ENCODE data around the gene CYBA. TPM values are rescaled to one million over a fixed set of nuclear protein-coding genes. Genes with fewer than 3 reads are reported as not detected.

CYBA gene
- total and polyA plus RNA-seq, 9 donors = 6.5 to 244 (median 56.6) TPM

DNA sequence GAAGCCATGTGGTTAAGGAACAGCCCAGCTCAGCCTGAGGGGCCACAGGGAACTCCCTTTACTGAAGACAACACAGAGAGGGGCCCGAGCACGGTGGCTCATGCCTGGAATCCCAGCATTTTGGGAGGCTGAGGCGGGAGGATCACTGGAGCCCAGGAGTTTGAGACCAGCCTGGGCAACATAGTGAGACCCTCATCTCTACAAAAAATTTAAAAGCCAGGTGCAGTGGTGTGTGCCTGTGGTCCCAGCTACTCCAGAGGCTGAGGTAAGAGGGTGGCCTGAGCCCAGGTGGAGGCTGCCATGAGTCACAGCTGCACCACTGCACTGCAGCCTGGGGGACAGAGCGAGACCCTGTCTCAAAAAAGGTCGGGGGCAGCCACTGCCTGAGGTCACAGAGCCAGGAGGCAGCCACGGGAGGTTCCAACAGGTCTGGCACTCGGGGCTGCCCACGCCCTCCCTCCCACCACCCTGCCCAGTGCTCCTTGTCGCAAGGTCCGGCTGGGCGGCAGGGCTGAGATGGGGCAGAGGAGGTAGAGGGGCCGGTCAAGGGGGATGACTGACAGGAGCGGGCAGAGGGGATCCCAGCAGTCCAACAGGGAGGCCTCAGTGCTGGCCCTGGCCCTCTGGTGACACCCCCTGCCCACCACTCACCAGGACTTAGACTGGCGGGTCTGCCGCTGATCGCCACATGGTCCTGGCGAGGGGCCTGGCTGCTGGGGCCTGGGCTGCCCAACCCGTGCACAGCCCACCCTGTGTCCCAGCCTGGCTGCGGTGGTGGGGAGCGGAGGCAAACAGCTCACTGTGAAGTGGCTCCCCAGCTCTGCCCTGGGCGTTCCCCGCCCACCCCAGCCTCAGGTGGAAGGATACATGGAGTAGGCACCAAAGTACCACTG, 3.4 kb downstream of the CYBA start:
- Histone ChIP-seq H3K4me1 (ENCODE audit: insufficient read depth) (no peaks in the 10 kb centered on the region), H3K27me3 (no peaks in the 10 kb centered on the region), H3K27ac (no peak overlapping the region), H3K36me3 (no peaks in the 10 kb centered on the region), H3K9me3 (no peaks in the 10 kb centered on the region), H3K4me3 (no peak overlapping the region)
- WGBS, 3 donors = 88 to 91% (median 88%) methylated on average over 21 to 22 of the region's 22 CpGs
- no peak for DNase-seq
- intact Hi-C loops (cut with DNase I) = no loop called here
- TF ChIP-seq POLR2A (IDR thresholded peaks at IDR 0.05) (no peak), EP300 (IDR thresholded peaks at IDR 0.05) (no peak)
- TF ChIP-seq, protein P1, sequence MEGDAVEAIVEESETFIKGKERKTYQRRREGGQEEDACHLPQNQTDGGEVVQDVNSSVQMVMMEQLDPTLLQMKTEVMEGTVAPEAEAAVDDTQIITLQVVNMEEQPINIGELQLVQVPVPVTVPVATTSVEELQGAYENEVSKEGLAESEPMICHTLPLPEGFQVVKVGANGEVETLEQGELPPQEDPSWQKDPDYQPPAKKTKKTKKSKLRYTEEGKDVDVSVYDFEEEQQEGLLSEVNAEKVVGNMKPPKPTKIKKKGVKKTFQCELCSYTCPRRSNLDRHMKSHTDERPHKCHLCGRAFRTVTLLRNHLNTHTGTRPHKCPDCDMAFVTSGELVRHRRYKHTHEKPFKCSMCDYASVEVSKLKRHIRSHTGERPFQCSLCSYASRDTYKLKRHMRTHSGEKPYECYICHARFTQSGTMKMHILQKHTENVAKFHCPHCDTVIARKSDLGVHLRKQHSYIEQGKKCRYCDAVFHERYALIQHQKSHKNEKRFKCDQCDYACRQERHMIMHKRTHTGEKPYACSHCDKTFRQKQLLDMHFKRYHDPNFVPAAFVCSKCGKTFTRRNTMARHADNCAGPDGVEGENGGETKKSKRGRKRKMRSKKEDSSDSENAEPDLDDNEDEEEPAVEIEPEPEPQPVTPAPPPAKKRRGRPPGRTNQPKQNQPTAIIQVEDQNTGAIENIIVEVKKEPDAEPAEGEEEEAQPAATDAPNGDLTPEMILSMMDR (IDR thresholded peaks at IDR 0.05) = no peak

DNA sequence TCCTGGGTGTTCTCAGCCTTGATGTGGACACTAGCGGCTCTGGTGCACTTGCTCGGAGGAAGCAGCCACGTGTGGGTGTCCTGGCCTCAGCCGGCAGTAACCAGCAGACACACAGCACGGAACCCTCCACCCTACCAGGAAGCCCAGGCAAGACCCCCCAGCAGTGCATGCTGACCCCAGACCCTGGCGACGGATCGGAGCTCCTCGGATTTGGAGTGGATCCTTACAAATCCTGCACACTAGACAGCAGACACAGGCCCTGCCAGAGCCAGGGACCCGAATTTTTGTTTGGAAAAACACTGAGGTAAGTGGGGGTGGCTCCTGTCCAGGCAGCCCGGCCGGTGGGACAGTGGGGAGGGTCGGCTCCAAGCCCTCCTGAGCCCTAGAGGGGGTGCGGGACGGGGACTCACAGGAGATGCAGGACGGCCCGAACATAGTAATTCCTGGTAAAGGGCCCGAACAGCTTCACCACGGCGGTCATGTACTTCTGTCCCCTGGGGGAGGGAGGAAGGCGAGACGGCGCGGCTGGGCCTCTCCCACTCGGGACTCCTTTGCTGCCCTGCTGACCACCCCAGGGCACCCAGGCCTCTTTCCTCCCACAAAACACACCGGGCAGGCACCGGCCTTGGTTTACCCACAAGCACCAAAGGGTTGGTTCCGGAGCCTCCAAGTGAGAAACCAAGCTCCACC, 4.4 kb downstream of the CYBA start:
- DNase-seq = no peak

DNA sequence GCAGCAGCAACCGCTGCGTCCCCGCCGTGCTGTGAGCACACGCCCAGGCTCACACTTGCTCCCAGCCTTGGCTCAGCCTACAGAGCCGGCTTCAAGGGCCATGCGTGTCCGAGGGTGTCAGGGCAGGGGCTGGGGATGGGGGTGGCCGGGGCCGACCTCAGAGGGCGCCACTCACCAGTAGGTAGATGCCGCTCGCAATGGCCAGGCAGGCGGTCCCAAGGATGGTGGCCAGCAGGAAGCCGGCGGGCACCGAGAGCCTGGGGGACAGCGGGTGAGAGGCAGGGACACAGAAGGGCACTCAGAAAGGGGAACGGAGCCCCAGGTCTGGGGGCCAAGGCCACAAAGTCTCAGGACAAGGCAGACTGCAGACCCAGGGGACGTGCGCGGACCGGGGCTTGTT, 4.9 kb downstream of the CYBA start:
- Histone ChIP-seq H3K9me3 (no peaks in the 10 kb centered on the region), H3K36me3 (no peaks in the 10 kb centered on the region), H3K27me3 (no peaks in the 10 kb centered on the region), H3K4me1 (ENCODE audit: insufficient read depth) (no peaks in the 10 kb centered on the region), H3K4me3 (no peak overlapping the region), H3K27ac (no peak overlapping the region)
- TF ChIP-seq, protein P1 (IDR thresholded peaks at IDR 0.05) = no peak
- TF ChIP-seq POLR2A (IDR thresholded peaks at IDR 0.05) = no peak
- no peak for TF ChIP-seq EP300 (IDR thresholded peaks at IDR 0.05)
- intact Hi-C loops (cut with DNase I) = no loop called here
- 91 to 92% (median 91%) methylated on average over 23 of the region's 23 CpGs for WGBS, 3 donors
- no peak for DNase-seq

More for the DNA sequence above, 4.4 kb downstream of the CYBA start:
- no peak for TF ChIP-seq POLR2A (IDR thresholded peaks at IDR 0.05)
- Histone ChIP-seq H3K27ac (no peak overlapping the region), H3K36me3 (no peaks in the 10 kb centered on the region), H3K4me3 (no peak overlapping the region), H3K4me1 (ENCODE audit: insufficient read depth) (no peaks in the 10 kb centered on the region), H3K9me3 (no peaks in the 10 kb centered on the region), H3K27me3 (no peaks in the 10 kb centered on the region)
- WGBS, 3 donors = 84 to 87% (median 86%) methylated on average over 26 to 28 of the region's 28 CpGs
- intact Hi-C loops (cut with DNase I) = no loop called here

DNA sequence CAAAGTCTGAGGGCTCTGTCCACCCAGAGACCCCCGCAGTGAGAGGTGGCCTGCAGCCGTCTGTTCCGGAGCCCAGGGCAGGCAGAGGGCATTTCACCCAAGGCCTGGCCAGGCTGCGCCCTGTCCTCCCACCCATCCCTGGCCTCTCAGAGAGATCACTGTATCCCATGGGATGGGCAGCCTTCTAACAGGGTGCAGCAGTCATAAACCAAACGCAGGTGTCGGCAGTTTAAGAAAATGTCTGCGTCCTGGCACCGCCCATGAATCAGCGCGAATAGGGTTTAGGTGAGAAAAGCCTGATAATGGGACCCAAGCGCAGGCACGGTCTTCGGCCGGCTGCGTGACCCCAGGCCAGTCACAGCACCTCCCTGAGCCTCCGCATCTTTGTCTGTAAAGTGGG, 5.4 kb downstream of the CYBA start:
- Histone ChIP-seq H3K9me3 (no peaks in the 10 kb centered on the region), H3K4me3 (no peak overlapping the region), H3K36me3 (no peaks in the 10 kb centered on the region), H3K27ac (no peak overlapping the region), H3K27me3 (no peaks in the 10 kb centered on the region), H3K4me1 (ENCODE audit: insufficient read depth) (no peaks in the 10 kb centered on the region)
- DNase-seq = no peak
- intact Hi-C loops (cut with DNase I) = no loop called here
- WGBS, 3 donors = 93 to 96% (median 93%) methylated on average over 16 of the region's 16 CpGs
- no peak for TF ChIP-seq EP300 (IDR thresholded peaks at IDR 0.05)
- TF ChIP-seq, protein P1 (IDR thresholded peaks at IDR 0.05) = no peak
- TF ChIP-seq POLR2A (IDR thresholded peaks at IDR 0.05) = no peak

DNA sequence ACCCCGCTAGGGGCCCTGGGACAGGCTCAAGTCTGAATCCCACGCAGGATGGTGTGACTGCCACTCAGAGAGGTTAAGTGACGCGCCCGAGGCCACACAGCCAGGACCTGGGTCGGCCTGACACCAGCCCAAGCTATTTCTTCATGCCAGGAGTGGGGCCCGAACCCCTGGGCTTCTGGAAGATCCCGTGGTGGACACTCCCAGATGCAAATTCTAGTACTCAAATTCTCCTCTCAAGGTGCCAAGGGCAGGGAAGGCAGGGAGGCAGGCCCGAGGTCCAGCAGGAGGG, 7.3 kb downstream of the CYBA start:
- no peak overlapping the region for H3K27ac ChIP-seq
- no peaks in the 10 kb centered on the region for H3K4me1 ChIP-seq (ENCODE audit: insufficient read depth)
- H3K36me3 ChIP-seq = no peaks in the 10 kb centered on the region
- H3K4me3 ChIP-seq = no peak overlapping the region
- H3K9me3 ChIP-seq = no peaks in the 10 kb centered on the region
- intact Hi-C loops (cut with DNase I) = no loop called here
- H3K27me3 ChIP-seq = no peaks in the 10 kb centered on the region
- DNase-seq = no peak
- no peak for TF ChIP-seq EP300 (IDR thresholded peaks at IDR 0.05)
- TF ChIP-seq, protein P1 (IDR thresholded peaks at IDR 0.05) = no peak
- no peak for TF ChIP-seq POLR2A (IDR thresholded peaks at IDR 0.05)
- WGBS, 3 donors = 84 to 93% (median 88%) methylated on average over 3 to 9 of the region's 9 CpGs

Measured in ovary (tissue), 9 donors.